Gastrocnemius medialis (tissue), 4 donors: ENCODE results near the gene CELF4.

Experiments used
- POLR2A ChIP-seq, 2 donors: fragments of 450-650 bp; IDR thresholded peaks; one replicate each; pipeline ENCODE4 v1.6.1; 2017; ENCODE audit warnings: antibody characterized with exemption in 2 of 2, mild to moderate bottlenecking in 2 of 2, moderate library complexity in 2 of 2
- TF ChIP-seq, protein P1 (sequence below), 5 experiments: fragments of 450-650 bp in 3 of 5; fragments of 200-600 bp in 2 of 5; sonication (generic) in 2 of 5; IDR thresholded peaks in 4 of 5; conservative IDR thresholded peaks in 1 of 5; 1 replicate in 4 of 5; 2 replicates in 1 of 5; pipeline ENCODE4 v1.5.1; 2016 to 2019; ENCODE audit warnings: antibody characterized with exemption in 5 of 5, mild to moderate bottlenecking in 3 of 5, moderate library complexity in 3 of 5

DNA sequence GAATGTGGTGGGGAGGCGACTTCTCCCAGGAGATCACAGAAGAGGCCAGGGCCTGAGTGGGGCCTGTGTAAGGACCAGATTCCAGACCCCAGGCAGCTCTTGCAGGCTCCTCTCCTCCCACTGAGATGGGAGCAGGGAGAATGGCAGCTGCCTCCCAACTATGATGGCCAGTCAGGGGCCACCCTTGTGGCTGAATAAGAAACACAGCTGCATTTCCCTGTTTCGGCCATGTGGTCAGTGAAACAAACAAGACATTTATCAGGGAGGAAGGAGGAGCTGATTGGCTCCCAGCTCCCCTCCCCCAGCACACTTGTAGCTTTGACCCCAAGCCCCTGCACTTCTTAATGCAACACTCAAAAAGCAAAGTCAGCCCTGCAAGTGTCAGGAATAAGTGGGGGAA lies 143.5 kb downstream of the CELF4 start:
- TF ChIP-seq, protein P1, sequence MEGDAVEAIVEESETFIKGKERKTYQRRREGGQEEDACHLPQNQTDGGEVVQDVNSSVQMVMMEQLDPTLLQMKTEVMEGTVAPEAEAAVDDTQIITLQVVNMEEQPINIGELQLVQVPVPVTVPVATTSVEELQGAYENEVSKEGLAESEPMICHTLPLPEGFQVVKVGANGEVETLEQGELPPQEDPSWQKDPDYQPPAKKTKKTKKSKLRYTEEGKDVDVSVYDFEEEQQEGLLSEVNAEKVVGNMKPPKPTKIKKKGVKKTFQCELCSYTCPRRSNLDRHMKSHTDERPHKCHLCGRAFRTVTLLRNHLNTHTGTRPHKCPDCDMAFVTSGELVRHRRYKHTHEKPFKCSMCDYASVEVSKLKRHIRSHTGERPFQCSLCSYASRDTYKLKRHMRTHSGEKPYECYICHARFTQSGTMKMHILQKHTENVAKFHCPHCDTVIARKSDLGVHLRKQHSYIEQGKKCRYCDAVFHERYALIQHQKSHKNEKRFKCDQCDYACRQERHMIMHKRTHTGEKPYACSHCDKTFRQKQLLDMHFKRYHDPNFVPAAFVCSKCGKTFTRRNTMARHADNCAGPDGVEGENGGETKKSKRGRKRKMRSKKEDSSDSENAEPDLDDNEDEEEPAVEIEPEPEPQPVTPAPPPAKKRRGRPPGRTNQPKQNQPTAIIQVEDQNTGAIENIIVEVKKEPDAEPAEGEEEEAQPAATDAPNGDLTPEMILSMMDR (IDR thresholded peaks at IDR 0.05 in 4 of 5, conservative IDR thresholded peaks at IDR 0.05 in 1 of 5): no peak
- TF ChIP-seq POLR2A (IDR thresholded peaks at IDR 0.05): no peak
